Endometrium (tissue), 2 donors: ENCODE measurements around the gene SH3RF3.

ENCODE experiments used
- FAIRE-seq: peaks from 2 replicates; lab custom pipeline; 2012; peaks lifted over from hg19 to GRCh38; lab: Jason Lieb, UNC
- donor health status: control.
- donor health status: control.

SH3RF3 gene

DNA sequence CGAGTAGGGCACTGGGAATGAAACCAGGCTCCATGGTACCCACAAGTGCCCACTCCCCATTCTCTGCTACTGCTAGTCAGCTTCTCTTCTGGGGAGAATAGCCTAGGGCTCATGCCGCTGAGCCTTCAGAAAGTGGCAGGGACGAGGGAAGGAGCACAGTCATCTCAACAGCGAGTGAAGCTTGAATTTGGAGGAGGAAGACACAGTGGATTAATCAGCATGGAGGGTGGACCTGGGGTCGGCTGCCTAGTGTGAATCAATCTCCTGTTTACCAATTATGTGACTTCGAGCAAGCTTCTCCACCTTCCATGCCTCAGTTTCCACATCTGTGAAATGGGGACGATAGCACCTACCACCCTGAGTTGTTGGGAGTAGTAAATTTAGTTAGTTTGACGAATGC is 327.8 kb downstream of the SH3RF3 start:
- FAIRE-seq: no peak

DNA sequence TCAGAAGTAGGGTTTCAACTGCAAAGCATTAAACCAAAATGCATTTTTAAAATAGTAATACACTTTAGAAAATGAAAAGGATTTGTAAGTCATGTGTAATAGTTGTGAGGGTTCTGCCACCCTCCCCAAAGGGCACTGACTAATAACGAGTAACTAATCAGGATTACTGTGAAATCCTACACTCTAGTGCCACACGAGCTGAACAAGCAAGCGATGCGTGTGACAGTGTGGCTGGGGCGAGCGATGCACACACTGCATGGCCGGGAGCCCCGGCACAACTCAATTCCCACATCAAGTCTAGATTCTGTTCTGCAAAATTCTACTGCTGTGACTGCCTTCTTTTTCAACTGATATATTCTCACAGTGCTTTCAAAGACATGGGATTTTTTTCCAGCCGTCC is 328.4 kb downstream of the SH3RF3 start:
- no peak for FAIRE-seq

DNA sequence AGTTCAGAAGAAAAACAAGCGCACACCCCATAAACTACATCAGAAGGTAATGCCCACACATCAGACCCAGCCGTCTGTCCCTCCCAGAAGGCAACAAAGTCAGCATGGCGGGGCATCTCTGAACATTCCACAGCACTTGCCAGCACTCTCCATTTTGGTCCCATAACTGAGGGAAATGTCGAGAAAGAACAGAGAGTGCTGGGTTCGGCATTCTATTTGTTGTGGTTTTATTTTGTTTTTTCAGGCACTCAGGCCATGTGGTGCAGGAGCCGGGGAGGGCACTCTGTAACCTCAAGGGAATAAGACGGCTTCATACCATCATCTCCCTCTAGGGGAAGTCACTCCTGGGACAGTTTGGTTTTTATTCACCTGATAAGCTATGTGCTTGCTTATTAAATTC is 328.8 kb downstream of the SH3RF3 start:
- FAIRE-seq: no peak

DNA sequence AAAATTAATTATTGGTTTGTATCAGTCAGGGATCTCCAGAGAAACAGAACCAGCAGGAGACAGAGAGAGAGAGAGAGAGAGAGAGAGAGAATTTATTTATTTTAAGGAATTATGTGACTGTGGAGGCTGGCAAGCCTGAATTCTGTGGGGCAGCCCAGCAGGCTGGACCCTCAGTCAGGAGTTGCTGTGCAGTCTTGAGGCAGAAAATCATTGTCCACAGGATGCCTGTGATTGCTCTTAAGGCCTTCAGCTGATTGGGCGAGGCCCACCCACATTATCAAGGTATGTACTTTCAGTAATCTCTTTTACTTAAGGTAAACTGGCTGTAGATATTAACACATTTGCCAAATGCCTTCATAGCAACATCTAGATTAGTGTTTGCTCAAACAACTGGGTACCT is 329.5 kb downstream of the SH3RF3 start:
- no peak for FAIRE-seq

DNA sequence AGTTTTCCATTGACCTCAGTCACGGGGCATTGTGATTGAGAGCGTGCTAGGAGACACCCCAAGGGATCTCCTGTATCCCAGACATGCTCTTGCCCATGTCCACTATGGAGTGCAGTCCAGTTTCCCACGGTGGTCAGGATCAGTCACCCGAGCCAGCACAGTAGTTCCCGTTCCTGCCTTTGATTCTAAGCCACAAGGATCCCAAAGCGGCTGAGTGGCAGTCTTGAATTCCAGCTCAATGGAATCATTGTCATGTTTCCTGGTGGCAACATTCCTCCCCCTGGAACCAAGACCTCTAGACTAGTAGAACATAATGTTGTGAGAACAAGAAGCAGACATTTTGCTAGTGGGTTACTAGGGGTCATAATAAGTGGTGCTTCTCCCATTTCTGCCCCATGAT is 330.5 kb downstream of the SH3RF3 start:
- FAIRE-seq: no peak

DNA sequence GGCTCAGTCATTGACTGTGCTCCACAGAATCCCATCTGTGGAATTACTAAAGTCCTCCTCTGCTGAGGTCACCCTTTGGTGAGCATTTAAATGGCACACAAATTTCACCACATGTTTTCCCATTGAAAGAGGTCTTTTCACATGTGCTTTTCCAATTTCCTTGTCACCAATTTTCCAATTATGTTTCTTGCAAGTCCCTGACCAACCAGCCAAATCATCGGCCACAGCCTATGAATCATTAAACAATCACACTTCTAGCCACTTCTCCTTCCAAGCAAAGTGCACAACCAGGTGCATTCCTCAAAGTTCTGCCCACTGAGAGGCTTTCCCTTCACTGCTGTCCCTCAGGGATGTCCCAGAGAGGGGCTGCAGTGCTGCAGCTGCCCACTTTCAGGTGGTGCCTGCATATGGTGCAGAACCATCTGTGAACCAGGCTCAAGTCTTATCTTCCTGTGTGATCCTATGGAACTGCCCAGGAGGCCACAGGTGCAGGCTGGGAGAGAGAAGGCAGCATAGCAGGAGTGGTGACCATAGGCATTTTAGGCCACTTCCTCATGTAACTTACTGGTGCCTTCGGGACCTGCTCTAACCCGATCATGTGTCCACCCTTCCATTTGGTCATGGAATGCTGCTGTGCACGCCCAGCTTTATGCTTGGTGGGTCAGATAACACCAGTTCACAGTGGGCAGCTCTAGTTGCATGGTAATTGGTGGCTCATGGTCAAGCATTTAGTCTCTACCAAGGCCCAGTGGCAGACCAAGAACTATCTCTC is 331.7 kb downstream of the SH3RF3 start:
- no peak for FAIRE-seq

DNA sequence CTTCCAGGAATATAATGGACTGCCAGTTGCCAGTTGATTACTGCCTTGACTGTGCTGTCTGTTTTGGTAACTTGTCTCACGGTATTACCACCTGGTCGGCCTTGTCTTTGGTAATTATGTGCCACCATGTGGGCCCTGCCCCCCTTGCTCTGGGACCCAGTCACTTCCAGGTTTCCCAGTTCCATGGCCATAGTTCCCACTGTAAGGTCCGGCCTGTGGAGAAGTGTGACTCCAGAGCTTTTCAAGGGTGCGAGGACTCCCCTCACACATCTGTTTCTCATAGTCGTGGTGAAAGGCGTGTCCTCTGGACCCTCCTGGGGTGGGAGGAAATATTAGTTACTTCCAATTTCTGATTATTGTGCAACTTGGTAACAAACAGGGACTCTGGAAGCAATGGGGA is 334.2 kb downstream of the SH3RF3 start:
- no peak for FAIRE-seq

DNA sequence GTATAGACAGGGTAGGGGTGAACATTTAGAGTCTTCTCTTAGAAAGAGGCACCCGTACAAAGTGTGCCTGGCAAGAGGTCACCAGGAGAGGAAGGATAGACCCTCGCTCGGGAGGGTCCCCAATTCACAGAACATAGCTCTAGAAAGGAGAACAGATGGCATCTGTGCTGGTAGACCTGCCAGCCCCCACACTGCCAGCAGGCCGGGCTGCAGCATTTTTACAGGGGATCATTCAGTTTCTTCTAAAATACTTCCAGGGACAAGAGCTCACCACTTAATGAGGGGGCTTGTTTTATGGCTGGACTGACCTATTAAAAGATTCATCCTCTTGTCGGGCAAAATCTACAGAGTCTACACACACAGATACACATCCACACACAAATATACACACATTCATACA is 334.9 kb downstream of the SH3RF3 start:
- no peak for FAIRE-seq

DNA sequence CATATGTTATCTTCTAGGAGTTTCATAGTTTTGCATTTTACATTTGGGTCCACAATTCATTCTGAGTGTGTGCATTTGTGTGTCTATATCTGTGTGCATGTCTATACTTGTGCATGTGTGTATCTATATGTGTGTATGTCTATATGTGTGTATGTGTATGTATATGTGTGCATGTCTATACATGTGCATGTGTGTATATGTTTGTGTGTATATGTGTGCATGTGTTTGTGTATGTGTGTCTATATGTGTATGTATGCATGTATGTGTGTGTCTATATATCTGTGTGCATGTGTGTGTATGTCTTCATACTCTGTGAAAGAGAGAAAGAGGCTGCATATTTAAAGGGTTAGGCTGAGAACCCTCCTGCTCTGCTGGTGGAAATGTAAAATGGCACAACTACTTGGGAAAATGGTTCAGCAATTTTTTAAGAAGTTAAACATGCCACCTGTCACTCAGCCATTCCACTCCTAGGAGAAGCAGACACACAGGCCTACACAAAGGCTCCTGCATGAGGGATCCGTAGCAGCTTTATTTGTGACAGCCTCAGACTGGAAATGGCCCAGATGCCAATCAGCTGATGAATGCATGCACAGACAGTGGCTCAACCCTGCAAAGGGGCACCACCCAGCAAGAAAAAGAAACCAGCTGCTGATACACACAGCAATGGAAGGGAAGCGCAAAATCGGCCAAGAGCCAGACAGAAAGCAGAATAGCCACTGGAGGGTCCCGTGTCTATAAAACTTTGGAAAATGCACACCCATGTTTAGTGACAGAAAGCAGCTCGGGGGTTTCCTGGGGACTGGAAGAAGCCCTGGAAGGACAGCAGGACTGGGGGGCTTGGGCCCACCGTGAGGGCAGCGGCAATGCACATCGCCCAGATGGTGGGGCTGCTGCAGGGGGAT is 337.9 kb downstream of the SH3RF3 start:
- no peak for FAIRE-seq

DNA sequence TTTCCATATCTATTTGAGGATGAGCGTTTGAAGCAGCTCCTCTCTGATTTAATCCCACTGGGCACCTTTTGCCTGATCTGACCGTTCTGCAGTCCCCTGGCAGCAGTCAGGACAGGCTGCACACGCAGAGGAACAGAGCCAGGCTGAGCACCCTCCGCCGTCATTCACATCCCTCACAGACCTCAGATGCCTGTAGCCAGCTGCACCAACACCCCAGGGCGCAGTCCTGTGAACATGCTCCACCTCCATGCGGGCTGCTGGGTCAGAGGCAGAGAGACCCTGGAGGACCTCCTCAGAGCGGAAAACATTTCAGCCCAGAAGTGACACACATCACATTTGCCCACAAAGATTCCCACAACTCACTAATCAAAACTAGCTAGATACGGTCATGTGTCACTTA is 338.7 kb downstream of the SH3RF3 start:
- FAIRE-seq: no peak

DNA sequence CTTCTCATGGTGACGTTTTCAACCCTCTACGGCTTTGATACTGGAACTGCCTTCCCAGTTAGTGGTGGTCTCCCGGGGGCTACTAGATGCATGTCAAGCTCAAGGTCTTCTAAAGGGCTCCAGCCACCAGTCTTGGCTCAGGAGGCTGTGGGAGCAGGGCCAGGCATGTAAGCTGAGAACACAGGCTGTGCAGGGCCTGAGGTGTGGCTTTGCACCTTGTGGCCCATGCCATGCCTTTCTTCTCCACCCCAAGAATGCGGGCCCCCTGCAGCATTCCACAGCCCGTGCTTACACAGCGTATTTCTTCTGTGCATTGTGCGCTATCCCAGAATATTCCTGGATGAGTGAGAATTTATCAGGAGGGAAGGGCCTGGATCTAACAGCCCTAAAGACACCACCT is 339.9 kb downstream of the SH3RF3 start:
- FAIRE-seq: no peak

DNA sequence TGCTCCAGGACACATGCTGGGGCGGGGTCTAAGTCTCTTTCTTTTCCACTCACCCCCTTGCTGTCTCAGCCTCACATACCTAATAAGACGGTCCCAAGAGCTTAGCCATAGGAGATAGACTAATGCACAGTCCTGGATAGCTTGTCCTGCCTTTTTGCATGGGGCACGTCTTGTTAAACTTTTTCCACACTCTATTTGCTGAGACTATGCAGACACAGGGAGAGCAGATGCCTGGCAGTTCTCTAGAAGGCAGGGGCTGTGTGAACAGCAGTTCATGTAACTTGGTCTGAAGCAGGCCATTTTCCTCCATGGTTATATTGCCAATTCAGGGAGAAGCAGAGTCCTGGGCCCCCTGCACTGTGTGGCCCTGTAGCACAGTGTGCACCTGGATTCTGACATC is 342.7 kb downstream of the SH3RF3 start:
- no peak for FAIRE-seq

DNA sequence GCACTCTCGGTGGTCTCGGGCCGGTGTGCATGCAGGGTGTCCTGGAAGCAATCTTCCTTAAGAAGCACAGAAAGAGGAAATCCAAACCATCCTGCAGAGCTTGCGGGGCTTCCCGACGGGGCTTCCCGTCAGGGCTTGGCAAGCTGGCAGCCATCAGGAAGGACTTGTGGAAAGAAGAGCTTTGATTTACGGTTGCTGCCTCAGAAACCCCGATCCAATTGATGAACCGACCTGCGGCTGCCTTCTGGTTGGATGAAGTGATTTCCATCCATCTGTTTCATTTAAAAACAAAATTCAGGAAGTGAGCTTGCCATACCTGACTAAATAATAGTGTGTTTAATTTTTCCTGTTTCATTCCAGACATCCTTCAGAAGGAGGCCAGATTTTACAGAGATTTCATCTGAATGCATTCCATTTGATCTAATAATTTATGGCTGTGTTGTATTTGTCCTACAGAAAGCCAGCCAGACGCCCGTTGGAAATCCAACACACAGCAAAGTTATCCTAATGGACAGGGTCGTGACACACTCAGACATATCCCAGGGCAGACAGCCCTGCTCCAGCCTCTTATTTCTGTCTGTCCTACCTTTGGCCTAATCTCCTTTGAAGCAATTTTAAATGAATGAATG is 343.4 kb downstream of the SH3RF3 start:
- no peak for FAIRE-seq

DNA sequence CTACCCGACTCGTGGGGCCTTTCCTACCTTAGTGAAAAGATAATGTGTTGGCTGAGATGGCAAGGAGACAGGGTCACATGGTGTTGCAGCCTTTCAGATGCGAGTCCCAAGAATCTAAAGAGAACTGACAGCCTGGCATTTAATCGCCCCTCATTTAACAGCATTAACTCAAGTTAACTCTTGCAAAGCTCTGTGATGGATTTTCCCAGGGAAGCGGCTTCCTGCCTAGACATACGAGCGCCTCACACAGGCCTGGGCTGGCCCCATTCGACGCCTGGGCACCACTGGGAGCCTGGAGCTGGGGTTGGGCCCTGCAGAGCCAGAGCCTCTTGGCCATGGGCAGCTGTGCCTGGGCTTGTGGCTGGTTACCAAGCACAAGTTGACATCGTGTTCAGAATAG is 344.0 kb downstream of the SH3RF3 start:
- no peak for FAIRE-seq

DNA sequence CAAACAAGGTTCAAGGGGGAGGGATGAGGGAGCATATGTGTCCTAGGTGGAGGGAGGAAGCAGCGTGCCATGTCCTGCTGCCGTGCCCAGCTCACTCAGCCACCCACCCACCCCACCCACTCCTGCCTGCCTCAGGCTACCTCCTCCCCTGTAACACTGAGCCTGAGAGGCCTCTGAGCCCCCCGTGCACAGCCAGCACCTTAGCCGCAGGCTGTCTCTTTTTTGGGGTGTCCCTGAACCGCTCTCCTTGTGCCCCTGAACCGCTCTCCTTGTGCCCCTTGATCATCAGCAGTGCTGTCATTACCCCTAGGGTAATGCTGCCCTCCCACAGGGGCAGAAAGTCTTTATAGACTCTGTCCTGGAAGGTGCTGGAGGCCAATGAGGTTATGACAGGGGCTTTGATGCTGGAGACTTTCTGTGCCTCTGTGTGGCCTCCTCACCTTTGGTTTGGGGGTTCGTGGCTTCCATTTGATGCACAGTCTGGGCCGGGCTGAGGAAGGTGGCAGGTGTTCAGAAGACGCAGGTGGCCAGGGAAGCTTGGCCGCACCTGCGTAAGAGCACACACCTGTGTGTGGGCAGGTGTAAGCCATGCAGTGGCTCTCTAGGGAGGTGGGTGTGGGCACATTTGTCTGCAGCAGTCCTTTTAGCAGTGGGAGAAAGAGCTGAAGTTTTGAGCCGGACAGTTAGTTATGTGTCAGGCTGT is 344.8 kb downstream of the SH3RF3 start:
- FAIRE-seq: no peak

DNA sequence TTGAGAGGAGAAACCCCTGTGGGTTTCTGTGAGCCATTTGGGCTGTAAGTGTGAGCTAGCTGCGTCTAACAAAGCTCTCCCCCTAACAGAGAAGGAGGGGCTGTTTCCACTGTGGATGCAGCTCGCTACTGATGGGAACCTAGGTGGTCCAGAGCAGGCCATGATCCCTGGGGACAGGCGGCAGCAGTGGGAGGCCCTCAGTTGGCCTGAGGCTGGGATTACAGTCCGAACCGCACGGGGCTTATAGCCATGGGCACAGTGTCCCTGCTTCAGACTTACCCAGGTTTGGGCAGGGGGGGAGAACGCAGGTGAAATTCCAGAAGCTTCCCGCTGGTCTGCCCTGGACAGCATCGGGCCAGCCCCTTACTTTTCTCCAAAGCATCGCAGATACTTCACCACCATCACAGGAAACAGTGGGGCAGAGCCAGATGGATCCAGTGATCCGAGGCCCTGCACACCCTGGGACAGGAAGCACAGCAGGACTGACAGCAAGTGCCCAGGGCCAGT is 345.4 kb downstream of the SH3RF3 start:
- no peak for FAIRE-seq

DNA sequence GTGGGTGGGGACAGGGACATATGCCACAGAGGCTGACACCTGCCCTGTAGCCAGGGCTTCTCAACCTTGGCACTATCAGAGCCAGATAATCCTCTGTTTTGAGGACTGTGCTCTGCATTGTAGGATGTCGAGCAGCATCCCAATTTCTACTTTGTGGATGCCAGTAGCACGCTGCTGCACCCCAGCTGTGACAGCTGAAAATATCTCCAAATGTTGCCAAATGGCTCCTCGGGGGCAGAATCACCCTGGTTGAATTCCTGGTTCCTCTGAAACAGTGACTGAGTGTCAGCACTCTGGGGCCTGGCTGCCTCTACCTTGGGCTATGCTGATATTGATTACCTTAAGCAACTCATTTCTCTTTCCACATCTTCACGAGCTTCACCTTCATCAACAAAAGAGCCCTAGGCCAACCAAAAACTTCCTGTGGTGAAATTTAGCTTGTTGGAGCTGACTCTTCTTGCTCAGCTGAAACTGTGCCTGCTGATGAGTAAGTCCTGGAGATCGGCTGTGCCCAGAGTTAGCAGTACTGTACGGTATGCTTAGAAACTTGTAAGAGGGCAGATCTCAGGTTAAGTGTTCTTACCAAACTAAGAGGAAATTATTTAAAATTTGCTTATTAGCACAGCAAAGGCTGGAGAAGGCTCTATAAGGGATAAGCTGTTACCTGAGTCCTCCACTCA is 346.7 kb downstream of the SH3RF3 start:
- no peak for FAIRE-seq

DNA sequence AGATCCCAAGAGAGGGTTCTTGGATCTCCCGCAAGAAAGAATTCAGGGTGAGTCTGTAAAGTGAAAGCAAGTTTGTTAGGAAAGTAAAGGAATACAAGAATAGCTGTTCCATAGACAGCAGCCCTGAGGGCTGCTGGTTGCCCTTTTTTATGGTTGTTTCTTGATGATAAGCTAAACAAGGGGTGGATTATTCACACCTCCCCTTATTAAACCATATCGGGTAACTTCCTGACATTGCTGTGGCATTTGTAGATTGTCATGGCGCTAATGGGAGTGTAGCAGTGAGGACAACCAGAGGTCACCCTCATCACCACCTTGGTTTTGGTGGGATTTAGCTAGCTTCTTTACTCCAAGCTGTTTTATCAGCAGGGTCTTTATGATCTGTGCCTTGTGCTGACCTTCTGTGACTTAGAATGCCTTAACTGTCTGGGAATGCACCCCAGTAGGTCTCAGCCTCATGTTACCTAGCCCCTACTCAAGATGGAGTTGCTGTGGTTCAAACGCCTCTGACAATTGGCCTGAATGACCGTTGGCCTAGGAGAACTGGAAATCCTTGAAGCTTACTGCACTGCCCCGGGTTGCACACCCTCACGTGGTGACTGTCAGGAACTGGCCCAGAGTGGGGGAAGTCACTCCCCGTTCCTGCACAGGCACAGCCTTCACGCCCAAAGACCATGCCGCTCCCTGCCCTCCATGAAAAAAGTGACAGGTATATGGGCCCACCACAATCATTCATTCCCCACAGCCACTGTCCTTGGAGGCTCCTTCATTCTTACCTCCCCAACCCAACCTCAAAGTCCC is 347.8 kb downstream of the SH3RF3 start:
- no peak for FAIRE-seq

DNA sequence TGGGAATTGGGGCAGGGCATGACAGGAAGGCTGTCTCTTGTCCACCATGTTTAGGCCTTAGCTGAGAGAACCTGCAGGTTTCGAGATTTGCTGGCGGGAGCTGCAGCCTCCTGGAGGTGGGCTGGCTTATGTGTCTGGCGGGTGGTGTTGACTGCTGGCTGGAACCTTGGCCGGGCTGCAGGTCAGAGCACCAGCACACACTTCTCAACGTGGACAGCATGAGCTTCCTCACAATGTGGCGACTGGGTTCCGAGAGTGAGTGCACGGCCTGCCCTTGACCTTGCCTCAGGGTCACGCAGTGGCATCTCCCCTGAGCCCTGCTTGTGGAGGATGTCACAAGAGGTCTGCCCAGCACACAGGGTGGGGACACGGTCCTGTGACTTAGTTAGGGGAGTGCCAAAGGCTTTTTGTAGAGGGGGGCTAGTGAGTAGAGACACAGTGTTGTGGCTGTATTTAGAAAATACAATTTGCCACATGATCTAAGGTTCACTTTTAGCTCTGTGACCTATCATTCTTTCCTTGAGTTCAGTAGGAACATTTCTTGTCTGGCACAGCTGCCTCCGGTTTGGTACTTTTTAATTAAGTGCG is 350.0 kb downstream of the SH3RF3 start:
- no peak for FAIRE-seq

DNA sequence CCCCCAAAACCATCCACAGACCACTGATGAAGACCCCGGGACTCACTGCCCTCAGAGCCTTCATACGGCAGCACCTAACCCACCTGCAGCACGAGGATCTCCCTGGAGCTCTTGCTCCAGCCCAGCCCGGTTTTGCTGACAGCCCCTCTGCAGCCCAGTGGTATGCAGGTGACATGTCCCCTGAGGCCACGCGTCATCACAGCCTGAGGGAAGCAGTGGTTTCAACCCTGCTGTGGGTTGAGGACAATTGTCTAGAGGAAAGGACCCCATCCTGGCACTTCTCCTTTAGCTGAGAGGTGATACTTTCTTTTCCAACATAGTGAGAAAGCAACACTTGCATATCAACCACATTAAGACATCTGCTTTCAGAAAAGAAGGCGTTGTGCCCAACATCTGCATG is 350.8 kb downstream of the SH3RF3 start:
- no peak for FAIRE-seq
